ENCODE data around the gene ANKRD53.

DNA sequence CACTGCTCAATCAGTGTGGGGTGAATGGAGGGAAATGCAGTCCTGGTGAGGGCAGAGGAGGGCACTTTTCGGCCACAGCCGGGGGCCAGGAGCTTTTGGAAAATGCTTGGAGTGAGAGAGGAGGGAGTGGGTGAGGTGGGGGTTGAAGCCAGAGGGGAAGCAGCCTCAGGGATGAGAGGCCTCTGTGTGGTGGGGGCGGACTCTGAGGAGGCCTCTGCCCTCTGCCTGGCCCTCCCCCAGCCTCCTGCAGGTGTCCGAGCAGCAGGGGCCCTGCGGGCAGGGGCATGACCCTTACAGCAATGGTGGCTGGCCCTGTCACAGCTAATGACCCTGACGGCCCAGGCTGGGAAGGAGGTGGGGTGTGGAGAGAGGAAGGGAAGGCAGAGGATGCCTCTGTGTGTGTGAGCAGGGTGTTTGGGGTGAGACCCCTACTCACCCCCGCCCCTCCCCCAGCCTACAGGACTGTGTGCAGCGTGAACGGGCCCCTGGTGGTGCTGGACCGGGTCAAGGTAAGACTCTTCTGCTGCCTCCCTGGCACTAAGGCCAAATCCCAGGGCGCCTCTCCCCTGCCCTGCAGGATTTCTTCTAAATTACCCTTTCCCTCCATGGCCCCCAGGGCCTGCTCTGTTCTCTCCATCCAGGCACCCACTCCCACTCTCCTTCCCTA is 35.1 kb upstream of the ANKRD53 start:
- TF ChIP-seq CTCF (IDR thresholded peaks at IDR 0.05; ENCODE audit: poor library complexity), result no peak
- TF ChIP-seq EZH2 (IDR thresholded peaks at IDR 0.05; ENCODE audit: borderline replicate concordance), result no peak
